ENCODE data around the gene PCNT. TPM values are rescaled to one million over a fixed set of nuclear protein-coding genes. Genes with fewer than 3 reads are reported as not detected.
A peak's percentile ranks its signal among the peaks of the same experiment; 100 is the strongest.

PCNT gene
- total RNA-seq, 3 donors from 2014 or later (not counting 1 experiment from before 2014, with no cell fraction given), result 83.6 to 94.9 (median 84.0) TPM

DNA sequence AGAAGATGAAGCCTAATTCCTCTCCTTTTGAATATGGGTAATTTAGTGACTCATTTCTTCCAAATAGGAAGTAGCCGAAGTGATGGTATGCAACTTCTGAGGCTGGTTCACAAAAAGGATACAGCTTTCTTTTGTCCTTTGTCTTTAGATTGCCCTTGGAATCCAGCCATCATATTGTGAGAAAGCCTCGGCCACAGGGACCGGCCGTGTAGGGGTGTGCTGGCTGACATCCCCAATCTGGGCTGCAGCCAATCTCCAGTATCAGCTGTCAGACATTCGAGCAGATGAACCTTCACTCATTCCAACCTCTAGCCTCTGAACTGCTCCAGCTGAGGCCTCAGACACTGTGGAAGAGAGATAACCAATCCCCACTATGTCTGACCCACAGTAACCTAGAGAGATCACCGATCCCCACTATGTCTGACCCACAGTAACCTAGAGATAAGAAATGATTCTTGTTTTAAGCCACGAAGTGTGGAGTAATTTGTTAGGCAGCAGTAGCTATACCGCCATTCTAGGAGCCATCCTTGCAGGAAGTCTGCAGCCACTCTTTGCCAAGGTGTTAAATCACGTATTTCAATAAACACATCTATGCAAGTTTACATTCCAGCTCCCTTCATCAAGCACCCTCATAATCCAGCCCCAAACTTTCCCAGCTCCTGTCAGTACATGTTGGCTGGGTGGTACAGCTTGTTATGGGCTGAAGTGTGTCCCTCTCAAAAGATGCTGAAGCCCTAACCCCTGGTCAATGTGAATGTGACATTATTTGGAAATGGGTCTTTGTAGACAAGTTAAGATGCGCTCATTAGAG is 131.8 kb downstream of the PCNT start:
- Histone ChIP-seq H3K36me3 (ENCODE audit: control insufficient read depth, insufficient read depth, low read length) (peaks cover 2% of the 10 kb centered on the region), H3K27me3 (ENCODE audit: control insufficient read depth, insufficient read depth, low read length) (no peaks in the 10 kb centered on the region), H3K27ac (ENCODE audit: low read length) (no peak overlapping the region), H3K4me3 (ENCODE audit: low read length) (no peak overlapping the region), H3K4me1 (ENCODE audit: control insufficient read depth, insufficient read depth, low read length) (peaks cover 27% of the 10 kb centered on the region), H3K9me3 (ENCODE audit: control insufficient read depth, insufficient read depth, low read length) (no peaks in the 10 kb centered on the region)
- Mint-ChIP-seq H3K4me3 (no peak overlapping the region), H3K27ac (peak overlapping the region; percentile 8 to 54), H3K4me1 (peaks cover 40 to 55% of the 10 kb centered on the region in 2 donors), H3K36me3 (no peaks in the 10 kb centered on the region), H3K9me3 (no peaks in the 10 kb centered on the region), H3K27me3 (ENCODE audit: low read depth in 2 of 2) (no peaks in the 10 kb centered on the region)
- TF ChIP-seq, protein P1, sequence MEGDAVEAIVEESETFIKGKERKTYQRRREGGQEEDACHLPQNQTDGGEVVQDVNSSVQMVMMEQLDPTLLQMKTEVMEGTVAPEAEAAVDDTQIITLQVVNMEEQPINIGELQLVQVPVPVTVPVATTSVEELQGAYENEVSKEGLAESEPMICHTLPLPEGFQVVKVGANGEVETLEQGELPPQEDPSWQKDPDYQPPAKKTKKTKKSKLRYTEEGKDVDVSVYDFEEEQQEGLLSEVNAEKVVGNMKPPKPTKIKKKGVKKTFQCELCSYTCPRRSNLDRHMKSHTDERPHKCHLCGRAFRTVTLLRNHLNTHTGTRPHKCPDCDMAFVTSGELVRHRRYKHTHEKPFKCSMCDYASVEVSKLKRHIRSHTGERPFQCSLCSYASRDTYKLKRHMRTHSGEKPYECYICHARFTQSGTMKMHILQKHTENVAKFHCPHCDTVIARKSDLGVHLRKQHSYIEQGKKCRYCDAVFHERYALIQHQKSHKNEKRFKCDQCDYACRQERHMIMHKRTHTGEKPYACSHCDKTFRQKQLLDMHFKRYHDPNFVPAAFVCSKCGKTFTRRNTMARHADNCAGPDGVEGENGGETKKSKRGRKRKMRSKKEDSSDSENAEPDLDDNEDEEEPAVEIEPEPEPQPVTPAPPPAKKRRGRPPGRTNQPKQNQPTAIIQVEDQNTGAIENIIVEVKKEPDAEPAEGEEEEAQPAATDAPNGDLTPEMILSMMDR (IDR thresholded peaks at IDR 0.05), result no peak
- ATAC-seq (no peak), DNase-seq (no peak)
- 92% methylated on average over 10 of the region's 10 CpGs for WGBS (ENCODE audit: insufficient coverage)
- intact Hi-C loops (cut with micrococcal nuclease), result loop anchor here (10.0 kb wide), 1 partner anchor 131 kb away; the partner anchor contains the start of genes C21orf58 and PCNT

DNA sequence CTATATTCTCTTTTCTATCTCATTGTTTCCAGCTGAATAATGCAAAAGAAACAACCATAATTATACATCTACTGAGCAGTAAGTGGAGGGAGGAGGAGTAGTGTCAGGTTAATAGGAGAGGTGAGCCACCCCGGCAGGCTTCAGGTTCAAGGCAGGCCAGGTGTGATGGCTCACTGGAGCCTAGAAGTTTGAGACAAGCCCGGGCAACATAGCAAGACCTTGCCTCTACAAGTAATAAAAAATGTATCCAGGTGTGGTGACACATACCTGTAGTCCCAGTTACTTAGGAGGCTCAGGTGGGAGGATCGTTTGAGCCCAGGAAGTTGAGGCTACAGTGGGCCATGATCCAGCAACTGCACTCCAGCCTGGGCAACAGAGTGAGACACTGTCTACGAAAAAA is 132.8 kb downstream of the PCNT start:
- Mint-ChIP-seq H3K27ac (peak overlapping the region in 1 of 2 donors; percentile 54), H3K36me3 (no peaks in the 10 kb centered on the region), H3K4me1 (peaks cover 41 to 58% of the 10 kb centered on the region in 2 donors), H3K27me3 (ENCODE audit: low read depth in 2 of 2) (no peaks in the 10 kb centered on the region), H3K9me3 (no peaks in the 10 kb centered on the region), H3K4me3 (peak overlapping the region; percentile 56)
- H3K27ac ChIP-seq (ENCODE audit: low read length), result no peak overlapping the region
- ATAC-seq, result no peak
- TF ChIP-seq, protein P1 (IDR thresholded peaks at IDR 0.05), result no peak
- H3K27me3 ChIP-seq (ENCODE audit: control insufficient read depth, insufficient read depth, low read length), result no peaks in the 10 kb centered on the region
- DNase-seq, result no peak
- H3K4me3 ChIP-seq (ENCODE audit: low read length), result no peak overlapping the region
- H3K4me1 ChIP-seq (ENCODE audit: control insufficient read depth, insufficient read depth, low read length), result peaks cover 28% of the 10 kb centered on the region
- 95% methylated on average over 4 of the region's 4 CpGs for WGBS (ENCODE audit: insufficient coverage)
- H3K9me3 ChIP-seq (ENCODE audit: control insufficient read depth, insufficient read depth, low read length), result no peaks in the 10 kb centered on the region
- H3K36me3 ChIP-seq (ENCODE audit: control insufficient read depth, insufficient read depth, low read length), result peaks cover 2% of the 10 kb centered on the region
- intact Hi-C loops (cut with micrococcal nuclease), result loop anchor here (10.0 kb wide), 1 partner anchor 132 kb away; the partner anchor contains the start of genes C21orf58 and PCNT

DNA sequence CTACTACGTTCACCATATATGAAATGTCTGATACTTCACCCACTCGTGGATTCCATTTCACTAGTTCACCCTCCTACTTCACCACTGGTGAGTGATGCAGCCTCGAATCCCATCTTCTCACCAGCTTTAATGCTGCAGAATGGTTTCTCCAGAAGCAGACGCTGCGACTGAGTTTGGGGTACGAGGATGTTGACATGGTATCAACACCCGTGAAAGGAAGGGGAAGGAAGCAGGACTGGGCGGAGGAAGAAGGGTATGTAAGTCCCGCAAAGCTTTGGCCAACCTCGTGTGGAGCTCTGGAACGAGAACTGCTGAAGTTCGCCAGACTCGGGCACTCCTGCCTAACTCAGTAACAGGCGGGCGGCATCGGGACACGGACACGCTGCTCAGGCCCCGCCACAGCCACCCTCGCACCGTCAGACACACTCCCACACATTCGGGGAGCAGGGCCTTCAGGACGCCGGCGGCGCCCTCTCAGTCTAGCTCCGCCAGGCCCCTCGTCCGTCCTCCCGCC is 133.9 kb downstream of the PCNT start:
- Histone ChIP-seq H3K36me3 (ENCODE audit: control insufficient read depth, insufficient read depth, low read length) (peaks cover 2% of the 10 kb centered on the region), H3K27ac (ENCODE audit: low read length) (peak overlapping the region; percentile 87), H3K9me3 (ENCODE audit: control insufficient read depth, insufficient read depth, low read length) (no peaks in the 10 kb centered on the region), H3K4me1 (ENCODE audit: control insufficient read depth, insufficient read depth, low read length) (peaks cover 28% of the 10 kb centered on the region), H3K27me3 (ENCODE audit: control insufficient read depth, insufficient read depth, low read length) (no peaks in the 10 kb centered on the region), H3K4me3 (ENCODE audit: low read length) (peak overlapping the region; percentile 89)
- peak overlapping the region; percentile 92 for H3K27ac Mint-ChIP-seq
- intact Hi-C loops (cut with micrococcal nuclease), result loop anchor here (1.0 to 10.0 kb wide), 2 partner anchors 34 to 133 kb away; partner anchors contain the start of genes C21orf58 and PCNT
- no peaks in the 10 kb centered on the region for H3K27me3 Mint-ChIP-seq (ENCODE audit: low read depth in 2 of 2)
- peak overlapping the region; percentile 87 for H3K4me3 Mint-ChIP-seq
- peak; percentile 5 to 16 (median 10) for ATAC-seq
- no peak for DNase-seq
- peaks cover 40 to 58% of the 10 kb centered on the region in 2 donors for H3K4me1 Mint-ChIP-seq
- under 1% methylated on average over 30 of the region's 30 CpGs for WGBS (ENCODE audit: insufficient coverage)
- no peaks in the 10 kb centered on the region for H3K36me3 Mint-ChIP-seq
- no peaks in the 10 kb centered on the region for H3K9me3 Mint-ChIP-seq
- TF ChIP-seq, protein P1 (IDR thresholded peaks at IDR 0.05), result no peak

All from natural killer cell (primary cell).